Endothelial cell of umbilical vein (primary cell): ENCODE data around the gene ARHGEF33. TPM values are rescaled to one million over a fixed set of nuclear protein-coding genes. Genes with fewer than 3 reads are reported as not detected.

Experiments used
- BruUV-seq: library from RNA; stranded (reverse); fragments of 400-500 nt; replicated peaks from 2 replicates; lab custom pipeline; 2021; lab: Mats Ljungman, UMichigan
- CTCF ChIA-PET: fragments of 300-600, 350-600 bp; sonication (Branson Sonifier 250); formaldehyde crosslinking; loops from one replicate; lab custom pipeline; 2021; ENCODE audit warnings: antibody characterized with exemption, inconsistent platforms; lab: Charles Lee
- POLR2A ChIA-PET: fragments of 300-600, 350-600 bp; sonication (Branson Sonifier 250); formaldehyde crosslinking; loops from one replicate; lab custom pipeline; 2021; ENCODE audit warnings: antibody characterized with exemption, inconsistent platforms; lab: Charles Lee
- DNase-seq: peaks from one replicate; pipeline ENCODE4 v3.0.0-alpha.2; 2011; ENCODE audit warnings: low read depth, low spot score
- FAIRE-seq: peaks from 2 replicates; lab custom pipeline; 2011; peaks lifted over from hg19 to GRCh38; lab: Jason Lieb, UNC
- H2AFZ ChIP-seq: 2 replicates; pipeline ENCODE4 v1.6.0; 2012; ENCODE audit warnings: low read depth, low read length, control low read depth, inconsistent platforms
- H3K27ac ChIP-seq: 2 replicates; pipeline ENCODE4 v1.5.1; 2011; ENCODE audit warnings: low read depth, mild to moderate bottlenecking, control low read depth, low read length, moderate library complexity; ENCODE audit not compliant: insufficient read depth
- H3K27me3 ChIP-seq, 2 experiments: 2 replicates each; pipeline versions ENCODE4 v1.6.0 to v1.6.1; 2011; ENCODE audit warnings: low read length in 2 of 2, mixed read lengths in 1 of 2; ENCODE audit not compliant: control insufficient read depth in 2 of 2, insufficient read depth in 2 of 2
- H3K36me3 ChIP-seq, 2 experiments: 2 replicates in 1 of 2; 3 replicates in 1 of 2; pipeline ENCODE4 v1.5.1; 2011; ENCODE audit warnings: low read length in 2 of 2, mild to moderate bottlenecking in 1 of 2, moderate library complexity in 1 of 2; ENCODE audit not compliant: control insufficient read depth in 2 of 2, insufficient read depth in 2 of 2; ENCODE audit errors: extremely low read depth in 1 of 2
- H3K4me1 ChIP-seq: 3 replicates; pipeline ENCODE4 v1.5.1; 2011; ENCODE audit warnings: mild to moderate bottlenecking, low read length; ENCODE audit not compliant: control insufficient read depth, insufficient read depth; ENCODE audit errors: extremely low read depth
- H3K4me2 ChIP-seq: 2 replicates; pipeline ENCODE4 v1.6.1; 2011; ENCODE audit warnings: low read length, control low read depth, mixed read lengths; ENCODE audit not compliant: insufficient read depth
- H3K4me3 ChIP-seq, 3 experiments: fragments of 200-600 bp in 1 of 3; sonication (generic), shearing (Covaris generic) in 1 of 3; replicated peaks in 1 of 3; 2 replicates each; pipeline ENCODE4 v1.5.1; 2011 to 2016; ENCODE audit warnings: control low read depth in 3 of 3, low read length in 3 of 3, mild to moderate bottlenecking in 2 of 3, inconsistent platforms in 1 of 3, low read depth in 1 of 3, moderate library complexity in 1 of 3; ENCODE audit not compliant: insufficient read depth in 1 of 3
- H3K79me2 ChIP-seq: 2 replicates; pipeline ENCODE4 v1.6.0; 2012; ENCODE audit warnings: low read length, inconsistent platforms; ENCODE audit not compliant: control insufficient read depth, insufficient read depth
- H3K9ac ChIP-seq: replicated peaks from 2 replicates; pipeline ENCODE3; 2011; ENCODE audit warnings: low read length, control low read depth; ENCODE audit not compliant: insufficient read depth; ENCODE audit errors: extremely low read depth
- H3K9me1 ChIP-seq: replicated peaks from 3 replicates; pipeline ENCODE4 v1.6.0; 2011; ENCODE audit warnings: mild to moderate bottlenecking, low read length; ENCODE audit not compliant: control insufficient read depth, insufficient read depth; ENCODE audit errors: extremely low read depth
- H3K9me3 ChIP-seq: replicated peaks from 2 replicates; pipeline ENCODE4 v1.5.1; 2012; ENCODE audit warnings: low read length, inconsistent platforms; ENCODE audit not compliant: control insufficient read depth, insufficient read depth
- H4K20me1 ChIP-seq: replicated peaks from 2 replicates; pipeline ENCODE3; 2011; ENCODE audit warnings: mild to moderate bottlenecking, low read length; ENCODE audit not compliant: control insufficient read depth, insufficient read depth; ENCODE audit errors: extremely low read depth
- CTCF ChIP-seq, 2 donors: IDR thresholded peaks; 1 replicate in 1 of 2; 2 replicates in 1 of 2; pipeline ENCODE4 v1.5.1; 2011; ENCODE audit warnings: low read length in 2 of 2, mild to moderate bottlenecking in 2 of 2, moderate library complexity in 2 of 2, control low read depth in 1 of 2, inconsistent platforms in 1 of 2, low read depth in 1 of 2; ENCODE audit not compliant: insufficient read depth in 1 of 2; ENCODE audit errors: extremely low read depth in 1 of 2
- EZH2 ChIP-seq: IDR thresholded peaks from 2 replicates; pipeline ENCODE4 v1.6.1; 2012; ENCODE audit warnings: borderline replicate concordance, low read depth, mild to moderate bottlenecking, moderate library complexity, low read length, inconsistent platforms; ENCODE audit not compliant: severe bottlenecking
- FOS ChIP-seq: IDR thresholded peaks from 2 replicates; pipeline ENCODE4 v1.6.1; 2011; ENCODE audit warnings: mild to moderate bottlenecking, low read length, moderate library complexity, borderline replicate concordance; ENCODE audit not compliant: insufficient read depth
- GATA2 ChIP-seq: IDR thresholded peaks from 2 replicates; pipeline ENCODE4 v1.7.0; 2011; ENCODE audit warnings: low read depth, mild to moderate bottlenecking, moderate library complexity, mixed read lengths, low read length; ENCODE audit not compliant: insufficient read length, insufficient read depth
- JUN ChIP-seq: IDR thresholded peaks from 2 replicates; pipeline ENCODE4 v1.6.1; 2011; ENCODE audit warnings: borderline replicate concordance, low read depth; ENCODE audit not compliant: insufficient read length, insufficient read depth
- MAX ChIP-seq: IDR thresholded peaks from 2 replicates; pipeline ENCODE4 v1.6.1; 2011; ENCODE audit not compliant: insufficient read depth, insufficient read length
- MYC ChIP-seq: IDR thresholded peaks from one replicate; pipeline ENCODE4 v1.6.1; 2011; ENCODE audit warnings: mild to moderate bottlenecking, low read depth, low read length
- POLR2A ChIP-seq: IDR thresholded peaks from 2 replicates; pipeline ENCODE4 v1.6.1; 2012; ENCODE audit warnings: low read depth, mild to moderate bottlenecking, control low read depth, low read length
- POLR2AphosphoS5 ChIP-seq: IDR thresholded peaks from 2 replicates; pipeline ENCODE4 v1.6.1; 2012; ENCODE audit warnings: low read depth, mild to moderate bottlenecking, control low read depth, low read length, moderate library complexity; ENCODE audit not compliant: insufficient read depth
- dilution Hi-C: fragments of 300-500 bp; cut with MboI; formaldehyde crosslinking; loops from one replicate; pipeline ENCODE4 v1.15.0; 2019; ENCODE audit warnings: low sequenced_read_pairs; ENCODE audit not compliant: extremely low pct_ligation_motif_present
- intact Hi-C: fragments of 100-400 bp; cut with micrococcal nuclease; formaldehyde crosslinking; loops from one replicate; pipeline ENCODE4 v1.10.0; 2022
- polyA plus RNA-seq, 4 experiments: library from polyadenylated mRNA; depleted of rRNA in 3 of 4; stranded (reverse) in 3 of 4; unstranded in 1 of 4; fragments of >200 nt; gene quantifications; 2 replicates each; pipeline versions ENCODE4 v1.2.1 to v1.2.3, GENCODE V29; 2011 to 2012; ENCODE audit warnings: missing spikeins in 1 of 4
- total RNA-seq: library from RNA; stranded (reverse); gene quantifications from 2 replicates; pipeline ENCODE4 v1.2.3, GENCODE V29; 2021

Gene ARHGEF33
- total and polyA plus RNA-seq, 2 donors (not counting 3 experiments of a cell fraction or from before 2014, with no cell fraction given): 0.15 to 0.18 TPM

GRCh38 chr2:38887347-38887746 is 2.3 kb upstream of the ARHGEF33 start:
- intact Hi-C loops: no loop called here
- Histone ChIP-seq H3K4me3 (no peak overlapping the region), H3K79me2 (no peaks in the 10 kb centered on the region), H3K9me3 (no peaks in the 10 kb centered on the region), H2AFZ (no peak overlapping the region), H3K4me2 (no peak overlapping the region), H4K20me1 (no peaks in the 10 kb centered on the region), H3K4me1 (no peaks in the 10 kb centered on the region), H3K27me3 (no peaks in the 10 kb centered on the region), H3K36me3 (no peaks in the 10 kb centered on the region), H3K27ac (no peak overlapping the region), H3K9ac (no peak overlapping the region), H3K9me1 (no peaks in the 10 kb centered on the region)
- DNase-seq (no peak), FAIRE-seq (no peak)
- TF ChIP-seq POLR2A: no peak
- TF ChIP-seq MYC: no peak
- TF ChIP-seq MAX: no peak
- no peak for TF ChIP-seq EZH2
- no peak for TF ChIP-seq JUN
- TF ChIP-seq GATA2: no peak
- no peak for TF ChIP-seq CTCF (IDR thresholded peaks at IDR 0.05; ENCODE audit: extremely low read depth in 1 of 2, insufficient read depth in 1 of 2, low read depth in 1 of 2, low read length in 2 of 2)
- TF ChIP-seq FOS: no peak
- TF ChIP-seq POLR2AphosphoS5: no peak
- POLR2A ChIA-PET: no interaction called here
- BruUV-seq: no TSS peak
- CTCF ChIA-PET: no interaction called here
- dilution Hi-C loops: no loop called here
